HCT116 (cell line): Measurements from ENCODE around the gene GABARAPL1. TPM values are rescaled to one million over a fixed set of nuclear protein-coding genes. Genes with fewer than 3 reads are reported as not detected.

ENCODE experiments used
- ATAC-seq: fragments of 200-7000 bp; cut with Tn5 transposase; 2 replicates; pipeline ENCODE4 v1.9.1; 2020; ENCODE audit warnings: mild to moderate bottlenecking, moderate library complexity
- BruUV-seq: library from RNA; stranded (reverse); fragments of 400-500 nt; replicated peaks from 2 replicates; lab custom pipeline; 2021; lab: Mats Ljungman, UMichigan
- CTCF ChIA-PET: fragments of 300-600 bp; sonication (Branson Sonifier 250); formaldehyde crosslinking; loops from one replicate; lab custom pipeline; 2021; ENCODE audit warnings: antibody characterized with exemption; lab: Charles Lee
- POLR2A ChIA-PET: fragments of 300-600, 350-600 bp; sonication (Branson Sonifier 250); formaldehyde crosslinking; loops from one replicate; lab custom pipeline; 2021; ENCODE audit warnings: antibody characterized with exemption; lab: Charles Lee
- RAD21 ChIA-PET, 2 experiments: fragments of 300-600 bp; sonication (Branson Sonifier 250); formaldehyde crosslinking; loops; one replicate each; lab custom pipeline; 2023; ENCODE audit warnings: low total read pairs in 2 of 2; ENCODE audit not compliant: uncharacterized antibody in 2 of 2, unreplicated experiment in 2 of 2, low non-redundant PET in 1 of 2; lab: Charles Lee
- DNase-seq: peaks from one replicate; pipeline ENCODE4 v3.0.0-alpha.2; 2010; ENCODE audit warnings: low read depth, low spot score
- H2AFZ ChIP-seq: fragments of 200-600 bp; shearing (Covaris generic), sonication (generic); 2 replicates; pipeline ENCODE4 v1.6.1; 2017; ENCODE audit warnings: low read depth, mixed run types, mixed read lengths, antibody characterized with exemption, low read length; ENCODE audit not compliant: poor library complexity, severe bottlenecking
- H3K27ac ChIP-seq: 2 replicates; pipeline ENCODE4 v1.5.1; 2012; ENCODE audit warnings: low read depth, low read length
- H3K27me3 ChIP-seq: fragments of 200-600 bp; sonication (generic); 2 replicates; pipeline ENCODE4 v1.6.1; 2016; ENCODE audit warnings: mixed run types, low read length, mixed read lengths; ENCODE audit not compliant: insufficient read depth
- H3K36me3 ChIP-seq, 2 experiments: fragments of 200-500 bp in 1 of 2; fragments of 200-600 bp in 1 of 2; sonication (Bioruptor generic) in 1 of 2; sonication (generic) in 1 of 2; 2 replicates each; pipeline versions ENCODE4 v1.5.1 to v1.6.1; 2014 to 2016; ENCODE audit warnings: low read length in 2 of 2, inconsistent platforms in 1 of 2, mixed read lengths in 1 of 2, mixed run types in 1 of 2; ENCODE audit not compliant: insufficient read depth in 2 of 2, control insufficient read depth in 1 of 2
- H3K4me1 ChIP-seq, 2 experiments: fragments of 200-600 bp in 1 of 2; sonication (generic) in 1 of 2; 2 replicates each; pipeline versions ENCODE4 v1.5.1 to v1.6.1; 2012 to 2017; ENCODE audit warnings: low read length in 2 of 2, inconsistent platforms in 1 of 2, mild to moderate bottlenecking in 1 of 2, mixed read lengths in 1 of 2, mixed run types in 1 of 2, moderate library complexity in 1 of 2; ENCODE audit not compliant: insufficient read depth in 2 of 2, control insufficient read depth in 1 of 2
- H3K4me2 ChIP-seq: fragments of 200-600 bp; sonication (generic); 2 replicates; pipeline ENCODE4 v1.6.1; 2017; ENCODE audit warnings: mixed run types, low read length, mixed read lengths
- H3K4me3 ChIP-seq, 2 experiments: fragments of 200-600 bp in 1 of 2; sonication (generic) in 1 of 2; replicated peaks in 1 of 2; 2 replicates each; pipeline ENCODE4 v1.5.1; 2011 to 2016; ENCODE audit warnings: low read length in 2 of 2, control low read depth in 1 of 2, low read depth in 1 of 2, mild to moderate bottlenecking in 1 of 2, mixed read lengths in 1 of 2, mixed run types in 1 of 2
- H3K79me2 ChIP-seq: fragments of 200-600 bp; sonication (generic); 2 replicates; pipeline ENCODE4 v1.6.1; 2017; ENCODE audit warnings: mild to moderate bottlenecking, mixed run types, low read length, moderate library complexity, mixed read lengths; ENCODE audit not compliant: insufficient read depth
- H3K9ac ChIP-seq: fragments of 200-600 bp; sonication (generic); 2 replicates; pipeline ENCODE4 v1.6.1; 2016; ENCODE audit warnings: low read length, mixed read lengths
- H3K9me2 ChIP-seq: fragments of 200-600 bp; sonication (generic), shearing (Covaris generic); 2 replicates; pipeline ENCODE4 v1.6.1; 2017; ENCODE audit warnings: mixed run types, mild to moderate bottlenecking, moderate library complexity; ENCODE audit not compliant: insufficient read depth
- H3K9me3 ChIP-seq, 2 experiments: fragments of 200-500 bp in 1 of 2; fragments of 200-600 bp in 1 of 2; sonication (Bioruptor generic) in 1 of 2; sonication (generic) in 1 of 2; 2 replicates each; pipeline ENCODE4 v1.6.1; 2014 to 2017; ENCODE audit warnings: low read length in 2 of 2, mixed read lengths in 2 of 2, inconsistent platforms in 1 of 2, low read depth in 1 of 2, mild to moderate bottlenecking in 1 of 2, mixed run types in 1 of 2, moderate library complexity in 1 of 2; ENCODE audit not compliant: control insufficient read depth in 1 of 2, insufficient read depth in 1 of 2
- H4K20me1 ChIP-seq: fragments of 200-600 bp; sonication (generic), shearing (Covaris generic); 2 replicates; pipeline ENCODE4 v1.6.1; 2017; ENCODE audit warnings: mixed run types, mild to moderate bottlenecking, moderate library complexity; ENCODE audit not compliant: insufficient read depth
- CEBPB ChIP-seq: IDR thresholded peaks from 2 replicates; pipeline ENCODE4 v1.6.1; 2012; ENCODE audit warnings: low read depth
- EGR1 ChIP-seq: IDR thresholded peaks from 2 replicates; pipeline ENCODE4 v1.6.1; 2012; ENCODE audit warnings: low read depth
- ELF1 ChIP-seq: IDR thresholded peaks from 2 replicates; pipeline ENCODE4 v1.6.1; 2012; ENCODE audit warnings: low read depth, borderline replicate concordance
- EZH2phosphoT487 ChIP-seq: fragments of 200-600 bp; IDR thresholded peaks from 2 replicates; pipeline ENCODE4 v1.6.1; 2018; ENCODE audit warnings: antibody characterized with exemption, borderline replicate concordance
- FOSL1 ChIP-seq: IDR thresholded peaks from 2 replicates; pipeline ENCODE4 v1.6.1; 2012; ENCODE audit warnings: low read depth
- JUND ChIP-seq: IDR thresholded peaks from 2 replicates; pipeline ENCODE4 v1.6.1; 2012
- POLR2A ChIP-seq: IDR thresholded peaks from 2 replicates; pipeline ENCODE4 v1.7.0; 2011; ENCODE audit warnings: borderline replicate concordance; ENCODE audit not compliant: insufficient read depth, insufficient read length; ENCODE audit errors: extremely low read depth
- POLR2AphosphoS5 ChIP-seq: IDR thresholded peaks from 2 replicates; pipeline ENCODE4 v1.6.1; 2011; ENCODE audit warnings: mild to moderate bottlenecking, low read depth, low read length, moderate library complexity
- RAD21 ChIP-seq: IDR thresholded peaks from 2 replicates; pipeline ENCODE4 v1.6.1; 2012; ENCODE audit warnings: low read depth, mild to moderate bottlenecking
- SIN3A ChIP-seq: IDR thresholded peaks from 2 replicates; pipeline ENCODE4 v1.6.1; 2012; ENCODE audit warnings: low read depth
- SP1 ChIP-seq: IDR thresholded peaks from 2 replicates; pipeline ENCODE4 v1.6.1; 2012; ENCODE audit warnings: low read depth
- TCF7L2 ChIP-seq: IDR thresholded peaks from 2 replicates; pipeline ENCODE4 v1.7.0; 2011; ENCODE audit warnings: borderline replicate concordance, inconsistent platforms; ENCODE audit not compliant: insufficient read depth, insufficient read length; ENCODE audit errors: extremely low read depth
- ZFX ChIP-seq: fragments of 450-650 bp; IDR thresholded peaks from 2 replicates; pipeline ENCODE4 v1.6.1; 2017
- ZNF274 ChIP-seq: fragments of 200-500 bp; sonication (Bioruptor generic); IDR thresholded peaks from 2 replicates; pipeline ENCODE4 v1.6.1; 2014; ENCODE audit warnings: mild to moderate bottlenecking, low read depth, low read length, inconsistent platforms
- intact Hi-C: fragments of 100-400 bp; cut with micrococcal nuclease; formaldehyde crosslinking; loops from 2 replicates; pipeline ENCODE4 v1.10.0; 2022
- total RNA-seq: library from RNA; stranded (reverse); gene quantifications from one replicate; pipeline ENCODE4 v1.2.1, GENCODE V29; 2021; ENCODE audit not compliant: unreplicated experiment
- TF ChIP-seq, protein P1 (sequence below): IDR thresholded peaks from 2 replicates; pipeline ENCODE4 v1.6.1; 2012
- TF ChIP-seq, protein P2 (sequence below): IDR thresholded peaks from 2 replicates; pipeline ENCODE4 v1.6.1; 2012
- TF ChIP-seq, protein P3 (sequence below): IDR thresholded peaks from 2 replicates; pipeline ENCODE4 v1.6.1; 2012; ENCODE audit warnings: low read depth
- TF ChIP-seq, protein P4 (sequence below): IDR thresholded peaks from 2 replicates; pipeline ENCODE4 v1.6.1; 2011; ENCODE audit warnings: mild to moderate bottlenecking, low read length, moderate library complexity; ENCODE audit not compliant: insufficient replicate concordance; ENCODE audit errors: extremely low read depth
- TF ChIP-seq, protein P5 (sequence below), 3 experiments: fragments of 200-600 bp in 1 of 3; sonication (generic) in 1 of 3; IDR thresholded peaks in 2 of 3; conservative IDR thresholded peaks in 1 of 3; 2 replicates each; pipeline ENCODE4 v1.5.1; 2012 to 2017; ENCODE audit warnings: low read depth in 2 of 3, low read length in 2 of 3, antibody characterized with exemption in 1 of 3, borderline replicate concordance in 1 of 3, control low read depth in 1 of 3, mild to moderate bottlenecking in 1 of 3, mixed read lengths in 1 of 3, mixed run types in 1 of 3, moderate library complexity in 1 of 3; ENCODE audit not compliant: insufficient read depth in 1 of 3

Gene GABARAPL1
- total RNA-seq, 1 experiment from 2014 or later: 35.5 TPM

DNA sequence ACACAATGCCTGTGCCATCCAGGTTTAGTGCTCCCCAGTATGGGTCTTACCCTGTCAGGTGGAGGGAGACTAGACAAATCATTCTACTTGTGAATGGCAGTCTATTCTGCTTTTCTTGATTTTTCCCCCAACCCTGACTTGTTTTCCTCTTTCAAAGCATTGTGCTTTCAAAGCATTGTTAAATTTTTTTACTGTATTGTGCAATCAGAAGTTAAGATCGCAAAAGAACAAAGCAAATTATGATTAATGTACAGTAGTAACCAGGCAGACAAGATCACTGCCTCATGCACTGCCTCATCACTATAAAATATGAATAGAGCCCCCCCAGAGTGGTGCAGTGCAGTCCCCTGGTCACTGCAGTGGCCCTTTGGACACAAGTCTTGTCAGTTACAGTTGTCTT, 14.1 kb downstream of the GABARAPL1 start:
- Histone ChIP-seq H3K4me2 (no peak overlapping the region), H3K4me1 (no peaks in the 10 kb centered on the region), H3K79me2 (no peaks in the 10 kb centered on the region), H3K27me3 (no peaks in the 10 kb centered on the region), H3K36me3 (peaks cover 11 to 16% of the 10 kb centered on the region in 2 experiments), H3K9me2 (no peaks in the 10 kb centered on the region), H2AFZ (no peak overlapping the region), H3K9ac (no peak overlapping the region), H3K9me3 (no peaks in the 10 kb centered on the region), H4K20me1 (no peaks in the 10 kb centered on the region), H3K4me3 (no peak overlapping the region), H3K27ac (no peak overlapping the region)
- RAD21 ChIA-PET: no interaction called here
- BruUV-seq: no TSS peak
- ATAC-seq (no peak), DNase-seq (no peak)
- POLR2A ChIA-PET: no interaction called here
- intact Hi-C loops: no loop called here
- CTCF ChIA-PET: no interaction called here
- TF ChIP-seq SIN3A: no peak
- TF ChIP-seq, protein P1, sequence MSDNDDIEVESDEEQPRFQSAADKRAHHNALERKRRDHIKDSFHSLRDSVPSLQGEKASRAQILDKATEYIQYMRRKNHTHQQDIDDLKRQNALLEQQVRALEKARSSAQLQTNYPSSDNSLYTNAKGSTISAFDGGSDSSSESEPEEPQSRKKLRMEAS: no peak
- no peak for TF ChIP-seq FOSL1
- TF ChIP-seq ZFX: no peak
- no peak for TF ChIP-seq SP1
- TF ChIP-seq POLR2A: no peak
- no peak for TF ChIP-seq CEBPB
- no peak for TF ChIP-seq ELF1
- no peak for TF ChIP-seq RAD21
- TF ChIP-seq, protein P2, sequence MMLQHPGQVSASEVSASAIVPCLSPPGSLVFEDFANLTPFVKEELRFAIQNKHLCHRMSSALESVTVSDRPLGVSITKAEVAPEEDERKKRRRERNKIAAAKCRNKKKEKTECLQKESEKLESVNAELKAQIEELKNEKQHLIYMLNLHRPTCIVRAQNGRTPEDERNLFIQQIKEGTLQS: no peak
- TF ChIP-seq ZNF274: no peak
- TF ChIP-seq, protein P3, sequence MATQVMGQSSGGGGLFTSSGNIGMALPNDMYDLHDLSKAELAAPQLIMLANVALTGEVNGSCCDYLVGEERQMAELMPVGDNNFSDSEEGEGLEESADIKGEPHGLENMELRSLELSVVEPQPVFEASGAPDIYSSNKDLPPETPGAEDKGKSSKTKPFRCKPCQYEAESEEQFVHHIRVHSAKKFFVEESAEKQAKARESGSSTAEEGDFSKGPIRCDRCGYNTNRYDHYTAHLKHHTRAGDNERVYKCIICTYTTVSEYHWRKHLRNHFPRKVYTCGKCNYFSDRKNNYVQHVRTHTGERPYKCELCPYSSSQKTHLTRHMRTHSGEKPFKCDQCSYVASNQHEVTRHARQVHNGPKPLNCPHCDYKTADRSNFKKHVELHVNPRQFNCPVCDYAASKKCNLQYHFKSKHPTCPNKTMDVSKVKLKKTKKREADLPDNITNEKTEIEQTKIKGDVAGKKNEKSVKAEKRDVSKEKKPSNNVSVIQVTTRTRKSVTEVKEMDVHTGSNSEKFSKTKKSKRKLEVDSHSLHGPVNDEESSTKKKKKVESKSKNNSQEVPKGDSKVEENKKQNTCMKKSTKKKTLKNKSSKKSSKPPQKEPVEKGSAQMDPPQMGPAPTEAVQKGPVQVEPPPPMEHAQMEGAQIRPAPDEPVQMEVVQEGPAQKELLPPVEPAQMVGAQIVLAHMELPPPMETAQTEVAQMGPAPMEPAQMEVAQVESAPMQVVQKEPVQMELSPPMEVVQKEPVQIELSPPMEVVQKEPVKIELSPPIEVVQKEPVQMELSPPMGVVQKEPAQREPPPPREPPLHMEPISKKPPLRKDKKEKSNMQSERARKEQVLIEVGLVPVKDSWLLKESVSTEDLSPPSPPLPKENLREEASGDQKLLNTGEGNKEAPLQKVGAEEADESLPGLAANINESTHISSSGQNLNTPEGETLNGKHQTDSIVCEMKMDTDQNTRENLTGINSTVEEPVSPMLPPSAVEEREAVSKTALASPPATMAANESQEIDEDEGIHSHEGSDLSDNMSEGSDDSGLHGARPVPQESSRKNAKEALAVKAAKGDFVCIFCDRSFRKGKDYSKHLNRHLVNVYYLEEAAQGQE: no peak
- TF ChIP-seq EGR1: no peak
- no peak for TF ChIP-seq POLR2AphosphoS5
- no peak for TF ChIP-seq JUND
- TF ChIP-seq EZH2phosphoT487: no peak
- TF ChIP-seq, protein P4, sequence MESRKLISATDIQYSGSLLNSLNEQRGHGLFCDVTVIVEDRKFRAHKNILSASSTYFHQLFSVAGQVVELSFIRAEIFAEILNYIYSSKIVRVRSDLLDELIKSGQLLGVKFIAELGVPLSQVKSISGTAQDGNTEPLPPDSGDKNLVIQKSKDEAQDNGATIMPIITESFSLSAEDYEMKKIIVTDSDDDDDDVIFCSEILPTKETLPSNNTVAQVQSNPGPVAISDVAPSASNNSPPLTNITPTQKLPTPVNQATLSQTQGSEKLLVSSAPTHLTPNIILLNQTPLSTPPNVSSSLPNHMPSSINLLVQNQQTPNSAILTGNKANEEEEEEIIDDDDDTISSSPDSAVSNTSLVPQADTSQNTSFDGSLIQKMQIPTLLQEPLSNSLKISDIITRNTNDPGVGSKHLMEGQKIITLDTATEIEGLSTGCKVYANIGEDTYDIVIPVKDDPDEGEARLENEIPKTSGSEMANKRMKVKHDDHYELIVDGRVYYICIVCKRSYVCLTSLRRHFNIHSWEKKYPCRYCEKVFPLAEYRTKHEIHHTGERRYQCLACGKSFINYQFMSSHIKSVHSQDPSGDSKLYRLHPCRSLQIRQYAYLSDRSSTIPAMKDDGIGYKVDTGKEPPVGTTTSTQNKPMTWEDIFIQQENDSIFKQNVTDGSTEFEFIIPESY: no peak
- no peak for TF ChIP-seq TCF7L2
- TF ChIP-seq, protein P5, sequence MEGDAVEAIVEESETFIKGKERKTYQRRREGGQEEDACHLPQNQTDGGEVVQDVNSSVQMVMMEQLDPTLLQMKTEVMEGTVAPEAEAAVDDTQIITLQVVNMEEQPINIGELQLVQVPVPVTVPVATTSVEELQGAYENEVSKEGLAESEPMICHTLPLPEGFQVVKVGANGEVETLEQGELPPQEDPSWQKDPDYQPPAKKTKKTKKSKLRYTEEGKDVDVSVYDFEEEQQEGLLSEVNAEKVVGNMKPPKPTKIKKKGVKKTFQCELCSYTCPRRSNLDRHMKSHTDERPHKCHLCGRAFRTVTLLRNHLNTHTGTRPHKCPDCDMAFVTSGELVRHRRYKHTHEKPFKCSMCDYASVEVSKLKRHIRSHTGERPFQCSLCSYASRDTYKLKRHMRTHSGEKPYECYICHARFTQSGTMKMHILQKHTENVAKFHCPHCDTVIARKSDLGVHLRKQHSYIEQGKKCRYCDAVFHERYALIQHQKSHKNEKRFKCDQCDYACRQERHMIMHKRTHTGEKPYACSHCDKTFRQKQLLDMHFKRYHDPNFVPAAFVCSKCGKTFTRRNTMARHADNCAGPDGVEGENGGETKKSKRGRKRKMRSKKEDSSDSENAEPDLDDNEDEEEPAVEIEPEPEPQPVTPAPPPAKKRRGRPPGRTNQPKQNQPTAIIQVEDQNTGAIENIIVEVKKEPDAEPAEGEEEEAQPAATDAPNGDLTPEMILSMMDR (IDR thresholded peaks at IDR 0.05 in 2 of 3, conservative IDR thresholded peaks at IDR 0.05 in 1 of 3; ENCODE audit: borderline replicate concordance in 1 of 3, insufficient read depth in 1 of 3, low read depth in 2 of 3, low read length in 2 of 3): no peak
